BE2C (cell line): ENCODE data around the gene POU5F2. TPM values are rescaled to one million over a fixed set of nuclear protein-coding genes. Genes with fewer than 3 reads are reported as not detected.
A peak's percentile ranks its signal among the peaks of the same experiment; 100 is the strongest.

Source experiments
- DNase-seq: peaks from one replicate; pipeline ENCODE4 v3.0.0-alpha.2; 2020
- H3K27me3 ChIP-seq: fragments of 250-450 bp; sonication (Bioruptor Pico); 2 replicates; pipeline ENCODE4 v1.5.1; 2020; ENCODE audit warnings: mild to moderate bottlenecking
- H3K36me3 ChIP-seq: fragments of 250-450 bp; sonication (Bioruptor Pico); 2 replicates; pipeline ENCODE4 v1.5.1; 2020; ENCODE audit warnings: mild to moderate bottlenecking
- H3K4me1 ChIP-seq: fragments of 250-450 bp; sonication (Bioruptor Pico); 2 replicates; pipeline ENCODE4 v1.5.1; 2020
- H3K4me3 ChIP-seq: 2 replicates; pipeline ENCODE4 v1.5.1; 2011; ENCODE audit warnings: low read depth, low read length
- H3K9me3 ChIP-seq: fragments of 250-450 bp; sonication (Bioruptor Pico); 2 replicates; pipeline ENCODE4 v1.5.1; 2020
- CTCF ChIP-seq: IDR thresholded peaks from 2 replicates; pipeline ENCODE4 v1.5.1; 2012; ENCODE audit warnings: mild to moderate bottlenecking, low read depth, low read length
- polyA plus RNA-seq: library from polyadenylated mRNA; unstranded; fragments of >200 nt; gene quantifications from one replicate; pipeline ENCODE4 v1.2.1, GENCODE V29; 2012; ENCODE audit warnings: low read depth, missing spikeins; ENCODE audit not compliant: insufficient read length, insufficient read depth

The POU5F2 gene
- polyA plus RNA-seq, result not detected

- no peaks in the 10 kb centered on the region for H3K27me3 ChIP-seq
- no peaks in the 10 kb centered on the region for H3K9me3 ChIP-seq
- peak; percentile 28 for DNase-seq
- H3K36me3 ChIP-seq, result no peaks in the 10 kb centered on the region
- no peaks in the 10 kb centered on the region for H3K4me1 ChIP-seq
- no peak within 1 kb of the TSS for H3K4me3 ChIP-seq
- peak; percentile 29 for TF ChIP-seq CTCF
Measured at GRCh38 chr5:93741136-93741811, at the start of gene POU5F2. Gene POU5F2 (minus strand): TSS chr5:93741600. CDS start chr5:93741563, 37 bp downstream.

DNA sequence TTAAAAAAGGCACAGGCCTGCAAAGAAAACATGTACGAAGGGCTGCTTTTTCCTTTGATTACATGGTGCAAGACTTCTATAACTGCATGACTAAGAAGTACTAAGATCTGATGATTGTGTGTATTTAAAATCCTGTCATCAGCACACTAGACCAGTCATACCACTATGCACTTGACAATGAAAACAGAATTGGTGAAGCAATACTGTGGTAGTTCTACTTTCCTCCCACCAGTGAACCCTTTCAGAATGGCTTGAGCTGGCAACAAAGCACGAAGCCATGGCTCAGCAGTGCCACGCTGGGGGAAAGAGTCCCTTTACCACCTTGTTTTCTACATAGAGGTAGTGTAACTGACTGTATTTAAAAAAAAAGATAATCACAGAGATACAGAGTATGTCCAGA lies 49.0 kb upstream of the POU5F2 start:
- Histone ChIP-seq H3K27me3 (no peaks in the 10 kb centered on the region), H3K4me1 (peaks cover 3% of the 10 kb centered on the region; the same call in 1 of the 2 replicates), H3K4me3 (no peak overlapping the region), H3K9me3 (no peaks in the 10 kb centered on the region), H3K36me3 (no peaks in the 10 kb centered on the region)
- no peak for TF ChIP-seq CTCF
- no peak for DNase-seq

GRCh38 chr5:93789173-93790067 lies 48.0 kb upstream of the POU5F2 start:
- Histone ChIP-seq H3K9me3 (no peaks in the 10 kb centered on the region), H3K27me3 (no peaks in the 10 kb centered on the region), H3K4me1 (peaks cover 3% of the 10 kb centered on the region; the same call in 1 of the 2 replicates), H3K4me3 (no peak overlapping the region), H3K36me3 (no peaks in the 10 kb centered on the region)
- TF ChIP-seq CTCF, result no peak
- no peak for DNase-seq

DNA sequence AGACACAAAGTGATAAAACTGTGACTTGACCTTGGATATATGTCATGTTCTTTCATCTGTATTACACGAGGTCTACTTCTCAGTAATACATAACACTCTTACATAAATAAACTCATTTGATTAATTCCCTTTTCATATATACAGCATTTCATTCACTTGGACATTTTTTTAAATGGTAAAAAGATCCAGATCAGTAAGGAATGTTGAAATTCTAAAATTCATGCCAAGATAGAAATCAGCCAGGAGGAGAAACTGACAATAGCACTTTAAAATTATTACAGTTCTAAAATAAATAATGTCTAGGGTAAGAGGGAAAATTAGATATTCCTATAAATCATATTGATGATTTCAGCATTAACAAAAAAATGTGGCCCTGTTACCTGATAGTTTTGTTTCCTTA lies 46.2 kb upstream of the POU5F2 start:
- no peak overlapping the region for H3K4me3 ChIP-seq
- H3K36me3 ChIP-seq, result no peaks in the 10 kb centered on the region
- peaks cover 3% of the 10 kb centered on the region; the same call in 1 of the 2 replicates for H3K4me1 ChIP-seq
- no peak for TF ChIP-seq CTCF
- no peak for DNase-seq
- H3K27me3 ChIP-seq, result no peaks in the 10 kb centered on the region
- H3K9me3 ChIP-seq, result no peaks in the 10 kb centered on the region

DNA sequence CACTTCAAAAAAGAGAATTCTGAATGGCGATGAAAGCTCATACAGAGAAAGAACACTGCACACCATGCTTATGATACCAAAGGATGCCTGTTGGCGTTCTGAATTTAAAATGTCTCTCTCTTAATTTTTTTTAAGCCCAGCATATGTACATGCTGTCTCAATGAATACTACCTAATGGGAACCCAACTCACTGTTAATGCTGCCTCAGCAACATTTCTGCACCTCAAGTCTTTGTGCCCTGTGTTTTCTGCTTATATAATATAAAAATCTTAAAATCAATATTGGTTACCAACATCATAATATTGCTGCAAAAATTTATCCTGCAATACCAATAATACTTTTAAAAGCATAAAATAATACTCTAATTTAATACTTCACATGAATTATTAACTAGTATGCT lies 44.1 kb upstream of the POU5F2 start:
- H3K9me3 ChIP-seq, result no peaks in the 10 kb centered on the region
- no peak for DNase-seq
- no peak overlapping the region for H3K4me3 ChIP-seq
- H3K4me1 ChIP-seq, result no peaks in the 10 kb centered on the region
- no peaks in the 10 kb centered on the region for H3K27me3 ChIP-seq
- no peaks in the 10 kb centered on the region for H3K36me3 ChIP-seq
- no peak for TF ChIP-seq CTCF
